A549 (cell line): ENCODE measurements around the gene TPD52L1.

ENCODE experiments used
- POLR2A ChIP-seq: IDR thresholded peaks from 2 replicates; pipeline ENCODE4 v1.6.1; 2012; ENCODE audit warnings: mild to moderate bottlenecking, low read length
- TF ChIP-seq, protein P1 (sequence below): fragments of >200 bp; sonication (Bioruptor Twin); formaldehyde crosslinking; IDR thresholded peaks from 3 replicates; pipeline ENCODE4 v1.5.1; 2016
- TF ChIP-seq, protein P2 (sequence below): fragments of 200-600 bp; sonication (generic); IDR thresholded peaks from 2 replicates; pipeline ENCODE4 v1.6.1; 2016; ENCODE audit warnings: antibody characterized with exemption, mild to moderate bottlenecking, moderate library complexity

DNA sequence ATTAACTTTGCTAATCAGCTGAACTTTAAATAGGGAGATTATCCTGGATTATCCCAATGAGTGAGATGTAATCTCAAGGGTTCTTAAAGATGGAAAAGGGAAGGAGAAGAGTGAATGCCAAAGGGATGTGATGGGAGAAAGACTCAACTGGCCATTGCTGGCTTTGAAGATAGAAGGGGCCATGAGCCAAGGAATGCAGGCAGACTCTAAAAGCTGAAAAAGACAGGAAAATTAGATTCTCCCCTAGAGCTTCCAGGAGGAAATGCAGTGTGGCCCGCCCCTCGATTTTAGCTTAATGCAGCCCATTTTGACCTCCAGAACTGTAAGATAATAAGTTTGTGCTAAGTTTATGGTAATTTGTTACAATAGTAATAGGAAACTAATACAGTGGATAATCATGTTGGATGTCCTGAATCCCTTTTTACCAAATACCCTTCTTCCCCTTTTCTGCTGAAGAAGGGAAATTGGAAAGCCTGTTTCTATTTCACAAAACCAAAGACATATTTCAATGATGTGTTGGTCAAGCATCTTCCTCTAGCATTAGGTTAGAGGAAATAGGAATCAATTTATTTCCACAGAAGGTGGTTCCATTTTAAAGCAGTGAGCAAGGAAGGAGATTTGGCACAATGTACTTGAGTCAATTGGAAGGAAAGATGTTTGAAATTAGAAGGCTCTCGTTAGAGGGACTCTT lies 151.5 kb downstream of the TPD52L1 start:
- TF ChIP-seq, protein P1, sequence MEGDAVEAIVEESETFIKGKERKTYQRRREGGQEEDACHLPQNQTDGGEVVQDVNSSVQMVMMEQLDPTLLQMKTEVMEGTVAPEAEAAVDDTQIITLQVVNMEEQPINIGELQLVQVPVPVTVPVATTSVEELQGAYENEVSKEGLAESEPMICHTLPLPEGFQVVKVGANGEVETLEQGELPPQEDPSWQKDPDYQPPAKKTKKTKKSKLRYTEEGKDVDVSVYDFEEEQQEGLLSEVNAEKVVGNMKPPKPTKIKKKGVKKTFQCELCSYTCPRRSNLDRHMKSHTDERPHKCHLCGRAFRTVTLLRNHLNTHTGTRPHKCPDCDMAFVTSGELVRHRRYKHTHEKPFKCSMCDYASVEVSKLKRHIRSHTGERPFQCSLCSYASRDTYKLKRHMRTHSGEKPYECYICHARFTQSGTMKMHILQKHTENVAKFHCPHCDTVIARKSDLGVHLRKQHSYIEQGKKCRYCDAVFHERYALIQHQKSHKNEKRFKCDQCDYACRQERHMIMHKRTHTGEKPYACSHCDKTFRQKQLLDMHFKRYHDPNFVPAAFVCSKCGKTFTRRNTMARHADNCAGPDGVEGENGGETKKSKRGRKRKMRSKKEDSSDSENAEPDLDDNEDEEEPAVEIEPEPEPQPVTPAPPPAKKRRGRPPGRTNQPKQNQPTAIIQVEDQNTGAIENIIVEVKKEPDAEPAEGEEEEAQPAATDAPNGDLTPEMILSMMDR: no peak
- TF ChIP-seq POLR2A: no peak
- TF ChIP-seq, protein P2, sequence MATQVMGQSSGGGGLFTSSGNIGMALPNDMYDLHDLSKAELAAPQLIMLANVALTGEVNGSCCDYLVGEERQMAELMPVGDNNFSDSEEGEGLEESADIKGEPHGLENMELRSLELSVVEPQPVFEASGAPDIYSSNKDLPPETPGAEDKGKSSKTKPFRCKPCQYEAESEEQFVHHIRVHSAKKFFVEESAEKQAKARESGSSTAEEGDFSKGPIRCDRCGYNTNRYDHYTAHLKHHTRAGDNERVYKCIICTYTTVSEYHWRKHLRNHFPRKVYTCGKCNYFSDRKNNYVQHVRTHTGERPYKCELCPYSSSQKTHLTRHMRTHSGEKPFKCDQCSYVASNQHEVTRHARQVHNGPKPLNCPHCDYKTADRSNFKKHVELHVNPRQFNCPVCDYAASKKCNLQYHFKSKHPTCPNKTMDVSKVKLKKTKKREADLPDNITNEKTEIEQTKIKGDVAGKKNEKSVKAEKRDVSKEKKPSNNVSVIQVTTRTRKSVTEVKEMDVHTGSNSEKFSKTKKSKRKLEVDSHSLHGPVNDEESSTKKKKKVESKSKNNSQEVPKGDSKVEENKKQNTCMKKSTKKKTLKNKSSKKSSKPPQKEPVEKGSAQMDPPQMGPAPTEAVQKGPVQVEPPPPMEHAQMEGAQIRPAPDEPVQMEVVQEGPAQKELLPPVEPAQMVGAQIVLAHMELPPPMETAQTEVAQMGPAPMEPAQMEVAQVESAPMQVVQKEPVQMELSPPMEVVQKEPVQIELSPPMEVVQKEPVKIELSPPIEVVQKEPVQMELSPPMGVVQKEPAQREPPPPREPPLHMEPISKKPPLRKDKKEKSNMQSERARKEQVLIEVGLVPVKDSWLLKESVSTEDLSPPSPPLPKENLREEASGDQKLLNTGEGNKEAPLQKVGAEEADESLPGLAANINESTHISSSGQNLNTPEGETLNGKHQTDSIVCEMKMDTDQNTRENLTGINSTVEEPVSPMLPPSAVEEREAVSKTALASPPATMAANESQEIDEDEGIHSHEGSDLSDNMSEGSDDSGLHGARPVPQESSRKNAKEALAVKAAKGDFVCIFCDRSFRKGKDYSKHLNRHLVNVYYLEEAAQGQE: no peak
